Transverse colon (tissue), 4 donors: ENCODE results near the gene MYO16. TPM values are rescaled to one million over a fixed set of nuclear protein-coding genes. Genes with fewer than 3 reads are reported as not detected.

Experiments used
- DNase-seq: peaks from one replicate; pipeline ENCODE4 v3.0.0-alpha.2; 2019
- H3K27ac ChIP-seq, 4 donors: fragments of 200-600 bp; sonication (generic); 2 replicates each; pipeline ENCODE4 v1.5.1; 2016 to 2018; ENCODE audit warnings: inconsistent platforms in 4 of 4
- H3K27me3 ChIP-seq: fragments of 200-600 bp; sonication (generic); 2 replicates; pipeline ENCODE4 v1.5.1; 2017; ENCODE audit warnings: inconsistent platforms
- H3K36me3 ChIP-seq, 4 donors: fragments of 200-600 bp; sonication (generic); 2 replicates each; pipeline ENCODE4 v1.5.1; 2017 to 2019; ENCODE audit warnings: inconsistent platforms in 4 of 4
- H3K4me1 ChIP-seq, 4 donors: fragments of 200-600 bp; sonication (generic); 2 replicates each; pipeline ENCODE4 v1.5.1; 2017 to 2020; ENCODE audit warnings: inconsistent platforms in 4 of 4
- H3K4me3 ChIP-seq, 4 donors: fragments of 200-600 bp; sonication (generic); 1 replicate in 1 of 4; 2 replicates in 3 of 4; pipeline versions ENCODE4 v1.5.1 to v1.6.1; 2017 to 2019; ENCODE audit warnings: inconsistent platforms in 4 of 4
- H3K9me3 ChIP-seq, 2 donors: fragments of 200-600 bp; sonication (generic); 2 replicates each; pipeline ENCODE4 v1.5.1; 2017 to 2019; ENCODE audit warnings: inconsistent platforms in 2 of 2
- EP300 ChIP-seq: sonication (generic); formaldehyde crosslinking; IDR thresholded peaks from one replicate; pipeline ENCODE4 v1.6.1; 2017; ENCODE audit warnings: antibody characterized with exemption, low read depth
- POLR2A ChIP-seq: fragments of 450-650 bp; IDR thresholded peaks from one replicate; pipeline ENCODE4 v1.6.1; 2016; ENCODE audit warnings: antibody characterized with exemption, mild to moderate bottlenecking, moderate library complexity
- POLR2AphosphoS5 ChIP-seq, 3 donors: sonication (generic); formaldehyde crosslinking; IDR thresholded peaks; one replicate each; pipeline ENCODE4 v1.6.1; 2016; ENCODE audit warnings: antibody characterized with exemption in 3 of 3
- whole genome bisulfite sequencing, 2 donors: methylation state at CpG; one replicate each; pipeline ENCODE4 v1.1.5; 2018; ENCODE audit warnings: low coverage in 1 of 2; 5-methylcytosine and 5-hydroxymethylcytosine counted together
- in situ Hi-C, 4 donors: fragments of 200-750 bp; cut with MboI; loops; one replicate each; pipeline versions ENCODE4 v1.15.0 to v1.15.1; 2017; ENCODE audit warnings: low sequenced_read_pairs in 3 of 4, low pct_ligation_motif_present in 1 of 4, low pct_unique_long_range_greater_than_20kb in 1 of 4
- intact Hi-C: fragments of 100-400 bp; cut with DNase I; formaldehyde crosslinking; loops from one replicate; pipeline ENCODE4 v1.15.1; 2023; ENCODE audit warnings: low total_unique reads
- total RNA-seq, 4 donors: library from RNA; depleted of rRNA; stranded (reverse); fragments of >200 nt; gene quantifications; one replicate each; pipeline ENCODE4 v1.1.0, GENCODE V29; 2016
- TF ChIP-seq, protein P1 (sequence below), 5 experiments: fragments of 200-600 bp in 3 of 5; fragments of 450-650 bp in 2 of 5; sonication (generic) in 3 of 5; IDR thresholded peaks; 1 replicate in 2 of 5; 2 replicates in 3 of 5; pipeline ENCODE4 v1.5.1; 2016 to 2017; ENCODE audit warnings: antibody characterized with exemption in 5 of 5, inconsistent platforms in 3 of 5, mild to moderate bottlenecking in 2 of 5, moderate library complexity in 1 of 5

MYO16 gene
- total RNA-seq, 4 donors from 2014 or later: under 0.01 to 3.4 TPM; not detected in 2

DNA sequence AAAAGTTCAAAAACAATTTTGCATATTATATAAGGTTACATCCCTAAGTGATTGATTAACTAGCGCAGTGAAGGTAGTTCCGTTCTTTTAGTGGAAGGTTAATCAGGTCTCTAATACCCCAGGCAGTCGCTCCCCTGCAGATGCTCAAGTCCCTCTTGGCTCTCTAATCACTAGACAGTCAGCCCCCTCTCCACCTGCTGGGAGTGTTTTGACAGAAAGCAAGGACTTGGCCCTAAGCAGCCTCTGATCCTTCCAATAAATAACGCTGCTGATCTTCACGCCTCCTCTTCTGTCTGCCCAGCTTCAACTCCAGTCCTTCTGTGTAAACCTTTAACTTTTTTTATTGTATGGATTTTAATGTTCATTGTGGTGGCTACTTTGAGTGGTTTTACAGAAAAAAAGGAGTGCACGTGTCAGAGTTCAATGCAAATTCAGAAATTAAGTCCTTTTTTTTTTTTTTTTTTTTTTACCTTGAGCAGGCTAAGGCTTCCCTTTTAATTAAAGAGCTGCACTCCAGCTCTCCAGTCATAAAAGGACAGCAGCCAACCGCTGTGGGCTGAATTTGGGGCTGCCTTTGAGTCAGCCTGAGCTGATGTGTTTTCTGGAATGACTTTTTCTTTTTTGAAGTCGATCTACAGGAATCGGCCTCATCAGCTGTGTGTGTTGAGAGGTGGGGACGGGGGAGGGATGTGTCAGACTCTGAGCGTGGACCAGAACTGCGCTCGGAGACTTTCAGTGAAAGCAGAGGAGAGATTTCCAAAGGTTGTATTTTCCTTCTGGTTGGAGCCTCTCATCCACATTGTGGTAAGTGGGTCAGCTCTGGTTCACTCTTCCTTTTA lies 33.8 kb upstream of the MYO16 start:
- Histone ChIP-seq H3K9me3 (no peaks in the 10 kb centered on the region), H3K27ac (no peak overlapping the region), H3K36me3 (no peaks in the 10 kb centered on the region), H3K27me3 (no peaks in the 10 kb centered on the region), H3K4me3 (no peak overlapping the region), H3K4me1 (no peaks in the 10 kb centered on the region)
- TF ChIP-seq EP300: no peak
- no peak for TF ChIP-seq POLR2AphosphoS5 (IDR thresholded peaks at IDR 0.05)
- TF ChIP-seq, protein P1, sequence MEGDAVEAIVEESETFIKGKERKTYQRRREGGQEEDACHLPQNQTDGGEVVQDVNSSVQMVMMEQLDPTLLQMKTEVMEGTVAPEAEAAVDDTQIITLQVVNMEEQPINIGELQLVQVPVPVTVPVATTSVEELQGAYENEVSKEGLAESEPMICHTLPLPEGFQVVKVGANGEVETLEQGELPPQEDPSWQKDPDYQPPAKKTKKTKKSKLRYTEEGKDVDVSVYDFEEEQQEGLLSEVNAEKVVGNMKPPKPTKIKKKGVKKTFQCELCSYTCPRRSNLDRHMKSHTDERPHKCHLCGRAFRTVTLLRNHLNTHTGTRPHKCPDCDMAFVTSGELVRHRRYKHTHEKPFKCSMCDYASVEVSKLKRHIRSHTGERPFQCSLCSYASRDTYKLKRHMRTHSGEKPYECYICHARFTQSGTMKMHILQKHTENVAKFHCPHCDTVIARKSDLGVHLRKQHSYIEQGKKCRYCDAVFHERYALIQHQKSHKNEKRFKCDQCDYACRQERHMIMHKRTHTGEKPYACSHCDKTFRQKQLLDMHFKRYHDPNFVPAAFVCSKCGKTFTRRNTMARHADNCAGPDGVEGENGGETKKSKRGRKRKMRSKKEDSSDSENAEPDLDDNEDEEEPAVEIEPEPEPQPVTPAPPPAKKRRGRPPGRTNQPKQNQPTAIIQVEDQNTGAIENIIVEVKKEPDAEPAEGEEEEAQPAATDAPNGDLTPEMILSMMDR (IDR thresholded peaks at IDR 0.05): no peak
- intact Hi-C loops (no loop called here), in situ Hi-C loops (no loop called here)
- DNase-seq: no peak
- WGBS, 2 donors: 36 to 44% methylated on average over 12 to 13 of the region's 13 CpGs

DNA sequence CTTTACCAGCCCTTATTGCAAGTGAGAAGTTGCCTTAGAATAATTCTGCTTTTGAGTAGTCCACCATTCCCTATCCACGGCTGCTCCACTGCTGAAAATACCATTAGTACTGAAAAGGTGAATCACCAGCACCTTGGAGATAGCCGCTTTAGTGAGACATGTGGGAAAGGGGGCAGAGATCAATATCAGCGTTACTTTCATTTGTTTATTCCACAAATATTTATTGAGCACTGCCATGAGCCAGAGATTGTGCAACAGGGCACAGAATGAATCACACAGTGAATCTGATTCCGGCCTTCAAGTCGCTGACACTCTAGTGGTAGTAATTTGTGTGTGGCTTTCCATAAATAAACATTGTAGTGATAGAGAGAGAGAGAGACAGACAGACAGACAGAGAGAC lies 31.5 kb upstream of the MYO16 start:
- no peaks in the 10 kb centered on the region for H3K36me3 ChIP-seq
- no peak overlapping the region for H3K27ac ChIP-seq
- H3K4me3 ChIP-seq: no peak overlapping the region
- H3K9me3 ChIP-seq: no peaks in the 10 kb centered on the region
- intact Hi-C loops (no loop called here), in situ Hi-C loops (no loop called here)
- WGBS, 2 donors: 63 to 74% methylated on average over 4 to 5 of the region's 5 CpGs
- DNase-seq: no peak
- no peaks in the 10 kb centered on the region for H3K4me1 ChIP-seq
- TF ChIP-seq POLR2AphosphoS5 (IDR thresholded peaks at IDR 0.05) (no peak), POLR2A (no peak), EP300 (no peak)
- TF ChIP-seq, protein P1 (IDR thresholded peaks at IDR 0.05): no peak
- no peaks in the 10 kb centered on the region for H3K27me3 ChIP-seq

DNA sequence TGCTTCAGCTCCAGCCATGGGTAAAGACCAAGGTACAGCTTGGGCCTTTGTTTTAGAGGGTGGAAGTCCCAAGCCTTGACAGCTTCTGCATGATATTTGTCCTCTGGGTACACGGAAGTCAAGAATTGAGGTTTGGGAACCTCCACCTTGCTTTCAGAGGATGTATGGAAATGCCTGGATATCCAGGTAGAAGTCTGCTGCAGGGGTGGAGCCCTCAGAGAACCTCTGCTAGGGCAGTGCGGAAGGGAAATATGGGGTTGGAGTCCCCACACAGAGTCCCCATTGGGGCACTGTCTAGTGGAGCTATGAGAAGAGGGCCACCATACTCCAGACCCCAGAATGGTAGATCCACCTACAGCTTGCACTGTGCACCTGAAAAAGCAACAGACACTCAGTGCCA lies 23.0 kb upstream of the MYO16 start:
- no peak for DNase-seq
- intact Hi-C loops: no loop called here
- no peak overlapping the region for H3K27ac ChIP-seq
- H3K27me3 ChIP-seq: no peaks in the 10 kb centered on the region
- in situ Hi-C loops: loop anchor here in 1 of 4 donors (25.0 kb wide), 1 partner anchor 281 kb away; no protein-coding TSS in a partner anchor
- H3K36me3 ChIP-seq: no peaks in the 10 kb centered on the region
- H3K4me1 ChIP-seq: no peaks in the 10 kb centered on the region
- peaks cover 0 to 3% of the 10 kb centered on the region in 2 donors for H3K9me3 ChIP-seq
- TF ChIP-seq EP300 (no peak), POLR2A (no peak), POLR2AphosphoS5 (IDR thresholded peaks at IDR 0.05) (no peak)
- TF ChIP-seq, protein P1 (IDR thresholded peaks at IDR 0.05): no peak
- H3K4me3 ChIP-seq: no peak overlapping the region
- 90% methylated on average over 2 of the region's 2 CpGs; no CpG with 5 or more reads in 1 of the 2 donors for WGBS, 2 donors

DNA sequence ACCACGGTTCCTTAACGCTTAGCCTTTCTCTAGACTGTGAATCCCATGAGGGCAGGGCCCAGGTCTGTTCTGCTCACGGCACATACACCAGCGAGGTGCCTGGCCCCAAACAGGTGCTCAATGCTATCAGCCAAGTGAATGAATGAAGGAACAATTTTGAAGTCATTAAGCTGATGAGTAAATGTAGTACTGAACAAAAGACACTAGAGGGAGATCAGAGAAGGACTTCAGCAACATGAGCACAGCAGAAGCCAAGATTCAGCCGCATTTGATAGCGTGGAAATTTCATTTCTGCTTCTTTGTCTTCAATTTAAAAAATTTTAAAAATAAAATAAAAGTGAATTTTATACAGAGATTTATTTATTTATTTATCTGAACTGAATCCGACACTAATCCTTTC lies 20.1 kb upstream of the MYO16 start:
- WGBS, 2 donors: 51 to 69% methylated on average over 3 to 7 of the region's 7 CpGs
- no peaks in the 10 kb centered on the region for H3K27me3 ChIP-seq
- TF ChIP-seq POLR2AphosphoS5 (IDR thresholded peaks at IDR 0.05) (no peak), EP300 (no peak)
- TF ChIP-seq, protein P1 (IDR thresholded peaks at IDR 0.05): peak in 3 of 5 experiments; percentile 14 to 38 (median 20)
- H3K9me3 ChIP-seq: peaks cover 0 to 3% of the 10 kb centered on the region in 2 donors
- intact Hi-C loops (no loop called here), in situ Hi-C loops (loop anchor here in 1 of 4 donors (25.0 kb wide), 1 partner anchor 278 kb away; no protein-coding TSS in a partner anchor)
- H3K36me3 ChIP-seq: no peaks in the 10 kb centered on the region
- H3K4me1 ChIP-seq: no peaks in the 10 kb centered on the region
- no peak for DNase-seq
- no peak overlapping the region for H3K4me3 ChIP-seq
- no peak overlapping the region for H3K27ac ChIP-seq
